Stimulated activated CD8-positive, alpha-beta memory T cell treated with anti-CD3 and anti-CD28 coated beads, Interleukin-7, amount 100 ng/mL, for 48 hours (primary cell): Measurements from ENCODE around the gene MGARP.

Experiments used
- DNase-seq, 2 donors: peaks; one replicate each; pipeline ENCODE4 v3.0.0-alpha.2; 2020; ENCODE audit warnings: low read depth in 1 of 2; ENCODE audit errors: extremely low read depth in 1 of 2

The MGARP gene

GRCh38 chr4:139245590-139245989, 34.4 kb downstream of the MGARP start:
- no peak for DNase-seq

- DNase-seq, result no peak
Observed at GRCh38 chr4:139243448-139244365, 36.3 kb downstream of the MGARP start.

GRCh38 chr4:139242511-139243051, 37.4 kb downstream of the MGARP start:
- DNase-seq, result no peak

- no peak for DNase-seq
Observed at GRCh38 chr4:139241784-139242151, 38.3 kb downstream of the MGARP start.

GRCh38 chr4:139241086-139241783, 38.8 kb downstream of the MGARP start:
- no peak for DNase-seq

GRCh38 chr4:139239127-139239772, 40.8 kb downstream of the MGARP start:
- DNase-seq, result no peak

- no peak for DNase-seq
Observed at GRCh38 chr4:139234253-139234652, 45.8 kb downstream of the MGARP start.

GRCh38 chr4:139229534-139230039, 50.4 kb downstream of the MGARP start:
- DNase-seq, result no peak

GRCh38 chr4:139227729-139228404, 52.2 kb downstream of the MGARP start:
- DNase-seq, result no peak

- no peak for DNase-seq
Observed at GRCh38 chr4:139223682-139224317, 56.2 kb downstream of the MGARP start.

- no peak for DNase-seq
Observed at GRCh38 chr4:139222215-139222614, 57.8 kb downstream of the MGARP start.

- no peak for DNase-seq
Observed at GRCh38 chr4:139221687-139222086, 58.3 kb downstream of the MGARP start.

- DNase-seq, result no peak
Observed at GRCh38 chr4:139219450-139220055, 60.5 kb downstream of the MGARP start.
